T-cell (primary cell): ENCODE results near the gene L3HYPDH. TPM values are rescaled to one million over a fixed set of nuclear protein-coding genes. Genes with fewer than 3 reads are reported as not detected.

Source experiments
- ATAC-seq, 4 experiments: fragments of 200-7000 bp in 3 of 4; fragments of 150-1000 bp in 1 of 4; cut with Tn5 transposase; replicated peaks in 1 of 4; 1 replicate in 3 of 4; 2 replicates in 1 of 4; pipeline ENCODE4 v1.10.0; 2021; ENCODE audit warnings: moderate library complexity in 3 of 4, mild to moderate bottlenecking in 2 of 4, moderate number of reproducible peaks in 1 of 4
- CTCF ChIA-PET, 2 donors: fragments of 300-600 bp; sonication (Branson Sonifier 250); formaldehyde crosslinking; loops; one replicate each; lab custom pipeline; 2022; ENCODE audit warnings: antibody characterized with exemption in 2 of 2; lab: Charles Lee
- POLR2A ChIA-PET, 2 donors: fragments of 300-600 bp; sonication (Branson Sonifier 250); formaldehyde crosslinking; loops; one replicate each; lab custom pipeline; 2022; ENCODE audit warnings: antibody characterized with exemption in 2 of 2; lab: Charles Lee
- DNase-seq, 35 experiments: peaks; one replicate each; pipeline versions ENCODE4 v3.0.0 to v3.0.0-alpha.2; 2013 to 2023
- H3K27ac ChIP-seq: one replicate; pipeline ENCODE4 v1.5.1; 2013; ENCODE audit warnings: low read length
- H3K27me3 ChIP-seq, 2 experiments: replicated peaks in 1 of 2; 1 replicate in 1 of 2; 2 replicates in 1 of 2; pipeline versions ENCODE4 v1.6.1 to v1.7.0; 2013; ENCODE audit warnings: low read length in 1 of 2, mixed read lengths in 1 of 2; ENCODE audit not compliant: control insufficient read depth in 2 of 2, insufficient read depth in 2 of 2; ENCODE audit errors: extremely low read depth in 1 of 2
- H3K36me3 ChIP-seq, 2 donors: 1 replicate in 1 of 2; 2 replicates in 1 of 2; pipeline versions ENCODE4 v1.6.1 to v1.7.0; 2013; ENCODE audit warnings: low read length in 1 of 2; ENCODE audit not compliant: control insufficient read depth in 2 of 2, insufficient read depth in 1 of 2; ENCODE audit errors: extremely low read depth in 1 of 2
- H3K4me1 ChIP-seq, 2 experiments: 1 replicate in 1 of 2; 2 replicates in 1 of 2; pipeline versions ENCODE4 v1.6.1 to v1.7.0; 2013; ENCODE audit warnings: low read length in 2 of 2, mixed read lengths in 1 of 2; ENCODE audit not compliant: insufficient read depth in 2 of 2, control insufficient read depth in 1 of 2; ENCODE audit errors: extremely low read depth in 1 of 2
- H3K4me3 ChIP-seq, 2 donors: 1 replicate in 1 of 2; 2 replicates in 1 of 2; pipeline versions ENCODE4 v1.5.1 to v1.7.0; 2013; ENCODE audit warnings: mild to moderate bottlenecking in 2 of 2, low read length in 1 of 2, moderate library complexity in 1 of 2; ENCODE audit not compliant: control insufficient read depth in 1 of 2; ENCODE audit errors: extremely low read depth in 1 of 2
- H3K9me3 ChIP-seq: 2 replicates; pipeline ENCODE4 v1.7.0; 2013
- H3K27ac Mint-ChIP-seq, 2 donors: one replicate each; pipeline ENCODE4 v1.8.0; 2020 to 2021; ENCODE audit warnings: mild to moderate bottlenecking in 2 of 2, mixed read lengths in 2 of 2
- H3K27me3 Mint-ChIP-seq, 2 donors: one replicate each; pipeline ENCODE4 v1.8.0; 2021 to 2022; ENCODE audit warnings: mixed read lengths in 2 of 2
- H3K36me3 Mint-ChIP-seq: one replicate; pipeline ENCODE4 v1.8.0; 2021; ENCODE audit warnings: mixed read lengths
- H3K4me1 Mint-ChIP-seq, 3 donors: one replicate each; pipeline ENCODE4 v1.8.0; 2020 to 2022; ENCODE audit warnings: mixed read lengths in 3 of 3, mild to moderate bottlenecking in 1 of 3
- H3K4me3 Mint-ChIP-seq, 3 donors: one replicate each; pipeline ENCODE4 v1.8.0; 2020 to 2022; ENCODE audit warnings: mild to moderate bottlenecking in 3 of 3, mixed read lengths in 3 of 3, moderate library complexity in 3 of 3
- H3K9me3 Mint-ChIP-seq, 3 donors: one replicate each; pipeline ENCODE4 v1.8.0; 2020 to 2022; ENCODE audit warnings: mixed read lengths in 3 of 3
- WGBS: methylation state at CpG from one replicate; pipeline ENCODE4 v1.1.5; 2013; ENCODE audit warnings: missing lambda C conversion rate; ENCODE audit not compliant: insufficient coverage; 5-methylcytosine and 5-hydroxymethylcytosine counted together
- total RNA-seq, 35 experiments: library from RNA in 6 of 35; stranded (reverse) in 6 of 35; fragments of 120-200 nt in 1 of 35; gene quantifications; one replicate each; pipeline versions ENCODE4 v1.2.1 to v1.2.4 and lab custom pipeline; 2013 to 2026

L3HYPDH gene
- total RNA-seq, 5 donors from 2014 or later (not counting 1 experiment from before 2014, with no cell fraction given): 19.5 to 53.6 (median 40.5) TPM

DNA sequence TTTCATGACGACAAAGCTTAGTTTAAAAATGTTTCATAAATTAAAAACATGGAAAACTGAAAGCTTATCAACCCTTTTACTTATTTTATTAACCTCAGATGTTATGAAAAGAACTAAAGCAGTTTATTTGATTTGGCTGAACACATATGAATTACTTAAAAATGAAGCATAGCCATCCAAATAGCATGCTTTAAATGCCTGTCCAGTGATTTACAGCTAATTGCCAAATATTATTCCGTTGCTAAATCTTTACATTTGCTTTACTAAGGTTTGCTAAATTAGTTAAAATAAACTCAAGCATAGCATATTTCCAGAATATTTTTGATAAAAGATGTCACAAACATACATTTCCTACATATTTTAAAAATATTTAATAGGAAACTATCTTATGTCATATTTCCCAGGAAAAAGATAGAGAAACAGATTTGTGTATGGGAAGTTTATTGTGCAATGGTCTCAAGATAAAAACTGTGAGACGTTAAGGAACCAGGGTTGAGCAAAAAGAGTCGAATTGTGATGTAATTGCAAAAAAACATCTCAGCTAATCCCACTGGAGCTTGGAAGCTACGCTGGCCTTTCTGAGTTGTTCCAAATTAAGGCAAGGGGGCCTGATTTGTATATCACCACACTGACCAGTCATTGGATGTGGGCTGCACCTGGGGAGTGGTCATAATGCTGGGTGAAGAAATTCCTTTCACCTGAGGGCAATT lies 44.8 kb downstream of the L3HYPDH start:
- no peak overlapping the region for H3K4me3 ChIP-seq
- no peaks in the 10 kb centered on the region for H3K4me1 ChIP-seq
- Mint-ChIP-seq H3K4me1 (no peaks in the 10 kb centered on the region), H3K4me3 (no peak overlapping the region), H3K27me3 (no peaks in the 10 kb centered on the region), H3K27ac (no peak overlapping the region), H3K9me3 (no peaks in the 10 kb centered on the region), H3K36me3 (no peaks in the 10 kb centered on the region)
- no peaks in the 10 kb centered on the region for H3K9me3 ChIP-seq
- DNase-seq: no peak
- H3K36me3 ChIP-seq: no peaks in the 10 kb centered on the region
- H3K27ac ChIP-seq: no peak overlapping the region
- ATAC-seq: no peak
- ChIA-PET POLR2A (no interaction called here), CTCF (no interaction called here)
- no peaks in the 10 kb centered on the region for H3K27me3 ChIP-seq
- WGBS: 53% methylated on average over 2 of the region's 5 CpGs

- CTCF ChIA-PET: no interaction called here
- no peak overlapping the region for H3K4me3 Mint-ChIP-seq
These were observed 46.0 kb downstream of the L3HYPDH start for GRCh38 chr14:59438195-59438647.

GRCh38 chr14:59435987-59436386 lies 48.2 kb downstream of the L3HYPDH start:
- H3K4me1 Mint-ChIP-seq: no peaks in the 10 kb centered on the region
- Histone ChIP-seq H3K36me3 (no peaks in the 10 kb centered on the region), H3K27ac (no peak overlapping the region), H3K9me3 (no peaks in the 10 kb centered on the region), H3K27me3 (no peaks in the 10 kb centered on the region), H3K4me3 (no peak overlapping the region), H3K4me1 (no peaks in the 10 kb centered on the region)
- ChIA-PET POLR2A (no interaction called here), CTCF (interaction anchor here in 1 of 2 donors (1.2 kb wide), 1 partner anchor 311 kb away, joined by 3 read pairs; no protein-coding TSS in a partner anchor)
- ATAC-seq (no peak), DNase-seq (no peak)
- no peak overlapping the region for H3K4me3 Mint-ChIP-seq
- no peaks in the 10 kb centered on the region for H3K9me3 Mint-ChIP-seq
- no peak overlapping the region for H3K27ac Mint-ChIP-seq
- WGBS: no CpG with 5 or more reads among the region's 1 CpG
- H3K36me3 Mint-ChIP-seq: no peaks in the 10 kb centered on the region
- no peaks in the 10 kb centered on the region for H3K27me3 Mint-ChIP-seq

More at GRCh38 chr14:59438195-59438647, 46.0 kb downstream of the L3HYPDH start:
- Mint-ChIP-seq H3K9me3 (no peaks in the 10 kb centered on the region), H3K36me3 (no peaks in the 10 kb centered on the region), H3K27ac (no peak overlapping the region), H3K27me3 (no peaks in the 10 kb centered on the region), H3K4me1 (no peaks in the 10 kb centered on the region)
- no peak for ATAC-seq
- Histone ChIP-seq H3K4me3 (no peak overlapping the region), H3K4me1 (no peaks in the 10 kb centered on the region), H3K36me3 (no peaks in the 10 kb centered on the region), H3K27me3 (no peaks in the 10 kb centered on the region), H3K9me3 (no peaks in the 10 kb centered on the region), H3K27ac (no peak overlapping the region)
- no peak for DNase-seq
- WGBS: no CpG with 5 or more reads among the region's 1 CpG
- POLR2A ChIA-PET: no interaction called here

- CTCF ChIA-PET: interaction anchor here in 1 of 2 donors (0.6 kb wide), 1 partner anchor 31 kb away, joined by 3 read pairs; no protein-coding TSS in a partner anchor
- Histone ChIP-seq H3K27ac (no peak overlapping the region), H3K9me3 (no peaks in the 10 kb centered on the region), H3K4me3 (no peak overlapping the region), H3K36me3 (no peaks in the 10 kb centered on the region), H3K4me1 (no peaks in the 10 kb centered on the region), H3K27me3 (no peaks in the 10 kb centered on the region)
- ATAC-seq (no peak), DNase-seq (no peak)
- Mint-ChIP-seq H3K4me3 (no peak overlapping the region), H3K27me3 (no peaks in the 10 kb centered on the region), H3K36me3 (no peaks in the 10 kb centered on the region), H3K27ac (no peak overlapping the region), H3K9me3 (no peaks in the 10 kb centered on the region), H3K4me1 (no peaks in the 10 kb centered on the region)
- POLR2A ChIA-PET: interaction anchor here in 1 of 2 donors (0.6 kb wide), 1 partner anchor 106 kb away, joined by 7 read pairs; no protein-coding TSS in a partner anchor
- WGBS: no CpG with 5 or more reads among the region's 3 CpGs
These were observed 49.1 kb downstream of the L3HYPDH start for GRCh38 chr14:59435101-59435500.

DNA sequence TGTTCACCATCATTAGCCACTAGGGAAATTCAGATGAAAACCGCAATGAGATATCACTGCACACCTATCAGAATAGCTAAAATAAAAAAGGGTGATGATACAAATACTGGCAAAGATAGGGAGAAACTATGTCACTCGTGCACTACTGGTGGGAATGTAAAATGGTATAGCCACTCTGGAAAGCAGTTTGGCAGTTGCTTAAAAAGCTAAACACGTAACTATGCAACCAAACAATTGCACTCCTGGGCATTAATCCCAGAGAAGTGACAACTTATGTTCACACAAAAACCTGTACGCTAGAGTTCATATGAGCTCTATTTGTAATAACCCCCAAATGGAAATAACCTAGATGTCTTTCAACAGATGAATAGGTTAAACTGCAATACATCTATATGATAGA lies 54.4 kb downstream of the L3HYPDH start:
- ChIA-PET POLR2A (no interaction called here), CTCF (no interaction called here)
- Mint-ChIP-seq H3K4me3 (no peak overlapping the region), H3K27ac (no peak overlapping the region), H3K27me3 (peaks cover 4 to 10% of the 10 kb centered on the region in 2 donors), H3K9me3 (no peaks in the 10 kb centered on the region), H3K4me1 (no peaks in the 10 kb centered on the region), H3K36me3 (no peaks in the 10 kb centered on the region)
- no peak for DNase-seq
- Histone ChIP-seq H3K4me1 (no peaks in the 10 kb centered on the region), H3K27me3 (no peaks in the 10 kb centered on the region), H3K9me3 (no peaks in the 10 kb centered on the region), H3K27ac (no peak overlapping the region), H3K4me3 (no peak overlapping the region), H3K36me3 (no peaks in the 10 kb centered on the region)
- WGBS: no CpG with 5 or more reads among the region's 4 CpGs
- no peak for ATAC-seq

GRCh38 chr14:59428581-59429012 lies 55.6 kb downstream of the L3HYPDH start:
- Mint-ChIP-seq H3K36me3 (no peaks in the 10 kb centered on the region), H3K27ac (no peak overlapping the region), H3K9me3 (no peaks in the 10 kb centered on the region), H3K4me3 (no peak overlapping the region), H3K4me1 (no peaks in the 10 kb centered on the region), H3K27me3 (peaks cover 8 to 13% of the 10 kb centered on the region in 2 donors)
- H3K36me3 ChIP-seq: no peaks in the 10 kb centered on the region
- no peak for ATAC-seq
- no peaks in the 10 kb centered on the region for H3K4me1 ChIP-seq
- H3K9me3 ChIP-seq: no peaks in the 10 kb centered on the region
- CTCF ChIA-PET: no interaction called here
- no peak overlapping the region for H3K4me3 ChIP-seq
- no CpG with 5 or more reads among the region's 1 CpG for WGBS
- POLR2A ChIA-PET: no interaction called here
- DNase-seq: no peak
- H3K27me3 ChIP-seq: no peaks in the 10 kb centered on the region
- no peak overlapping the region for H3K27ac ChIP-seq
